BJ (cell line): ENCODE data around the gene PLBD2. TPM values are rescaled to one million over a fixed set of nuclear protein-coding genes. Genes with fewer than 3 reads are reported as not detected.

Experiments
- CTCF ChIA-PET: fragments of 350-600 bp; formaldehyde crosslinking; extraction: SDS; loops from one replicate; lab custom pipeline; 2021; ENCODE audit warnings: antibody characterized with exemption, inconsistent platforms; lab: Yijun Ruan, JAX
- POLR2A ChIA-PET: fragments of 300-600 bp; sonication (Branson Sonifier 250); formaldehyde crosslinking; extraction: SDS; loops from one replicate; lab custom pipeline; 2021; ENCODE audit warnings: antibody characterized with exemption; lab: Charles Lee
- DNase-seq: peaks from one replicate; pipeline ENCODE4 v3.0.0-alpha.2; 2011; ENCODE audit warnings: low read depth
- H3K27me3 ChIP-seq: 2 replicates; pipeline ENCODE4 v1.6.0; 2011; ENCODE audit warnings: low read length; ENCODE audit not compliant: control insufficient read depth, insufficient read depth
- H3K36me3 ChIP-seq: 2 replicates; pipeline ENCODE4 v1.5.1; 2011; ENCODE audit warnings: low read length; ENCODE audit not compliant: control insufficient read depth, insufficient read depth
- H3K4me3 ChIP-seq: 2 replicates; pipeline ENCODE4 v1.5.1; 2011; ENCODE audit warnings: low read depth, mild to moderate bottlenecking, control low read depth, low read length
- CTCF ChIP-seq: IDR thresholded peaks from 2 replicates; pipeline ENCODE4 v1.5.1; 2011; ENCODE audit warnings: low read depth, mild to moderate bottlenecking, control low read depth, inconsistent platforms, low read length, moderate library complexity; ENCODE audit not compliant: insufficient read depth
- polyA plus RNA-seq: library from polyadenylated mRNA; depleted of rRNA; stranded (reverse); fragments of >200 nt; gene quantifications from 2 replicates; pipeline ENCODE4 v1.2.3, GENCODE V29; 2011

PLBD2 gene
- polyA plus RNA-seq, 1 experiment = 30.9 TPM

DNA sequence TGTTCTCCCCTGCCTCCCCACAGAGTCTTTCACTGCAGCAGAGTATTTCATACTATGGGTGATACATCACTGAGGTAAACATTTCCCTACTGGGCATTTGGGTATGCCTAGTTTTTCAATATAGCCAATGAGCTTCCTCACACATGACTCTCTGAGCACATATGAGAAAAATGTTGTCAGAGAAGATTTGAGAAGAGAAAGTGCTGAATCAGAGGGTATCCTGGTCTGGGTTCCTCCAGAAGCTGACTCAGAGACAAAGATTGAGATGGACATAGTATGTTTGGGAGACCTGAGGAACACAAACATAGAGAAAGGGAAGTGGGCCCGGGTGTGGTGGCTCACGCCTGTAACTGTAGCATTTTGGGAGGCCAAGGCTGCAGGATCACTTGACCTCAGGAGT is 36.0 kb upstream of the PLBD2 start:
- Histone ChIP-seq H3K4me3 (no peak overlapping the region), H3K36me3 (peaks cover 17% of the 10 kb centered on the region), H3K27me3 (no peaks in the 10 kb centered on the region)
- DNase-seq = peak; percentile 32
- TF ChIP-seq CTCF = no peak
- POLR2A ChIA-PET = no interaction called here
- CTCF ChIA-PET = interaction anchor here (3.2 kb wide), 1 partner anchor 103 kb away, joined by 9 read pairs; no protein-coding TSS in a partner anchor

GRCh38 chr12:113325916-113326315 is 32.5 kb upstream of the PLBD2 start:
- peak; percentile 78 for DNase-seq
- POLR2A ChIA-PET = no interaction called here
- no peaks in the 10 kb centered on the region for H3K27me3 ChIP-seq
- H3K4me3 ChIP-seq = no peak overlapping the region
- TF ChIP-seq CTCF = no peak
- CTCF ChIA-PET = interaction anchor here (1.5 kb wide), 1 partner anchor 99 kb away, joined by 4 read pairs; no protein-coding TSS in a partner anchor
- peaks cover 6% of the 10 kb centered on the region for H3K36me3 ChIP-seq

DNA sequence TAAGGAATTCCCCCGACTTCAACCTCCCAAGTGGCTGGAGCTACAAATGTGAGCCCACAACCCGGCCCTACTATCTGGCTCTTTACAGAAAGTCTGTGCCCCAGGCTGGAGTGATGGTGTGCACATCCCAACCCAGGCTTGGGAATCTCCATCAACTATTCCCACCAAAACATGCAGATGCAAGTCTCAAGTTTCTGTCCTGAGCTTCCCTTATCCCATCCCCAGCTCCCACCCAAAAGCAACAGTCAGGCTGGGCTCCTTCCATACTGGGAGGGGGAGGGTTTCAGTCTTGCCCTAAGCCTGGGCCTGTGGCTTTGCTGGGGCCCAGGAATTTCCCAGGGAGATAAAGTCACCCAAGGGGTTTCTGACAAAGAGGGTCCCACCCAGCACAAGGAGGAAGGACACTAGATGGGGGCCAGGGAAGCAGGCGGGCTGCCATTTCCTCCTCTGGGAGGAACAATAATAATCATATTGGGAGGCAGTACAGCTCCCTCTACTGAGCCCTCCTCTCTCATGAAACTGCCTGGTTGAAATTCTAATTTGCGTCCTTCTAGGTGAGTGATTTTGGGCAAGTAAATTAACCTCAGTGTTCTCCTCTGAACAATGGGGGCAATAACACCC is 31.5 kb upstream of the PLBD2 start:
- Histone ChIP-seq H3K36me3 (peaks cover 5% of the 10 kb centered on the region), H3K27me3 (no peaks in the 10 kb centered on the region), H3K4me3 (no peak overlapping the region)
- no peak for DNase-seq
- TF ChIP-seq CTCF = 0 out of 2 replicates have a peak, but pooled peaks have one; percentile 5
- ChIA-PET CTCF (interaction anchor here (1.1 to 1.5 kb wide), 2 partner anchors 95 to 98 kb away, joined by 3 to 4 read pairs; partner anchors contain the start of gene SDSL), POLR2A (no interaction called here)

DNA sequence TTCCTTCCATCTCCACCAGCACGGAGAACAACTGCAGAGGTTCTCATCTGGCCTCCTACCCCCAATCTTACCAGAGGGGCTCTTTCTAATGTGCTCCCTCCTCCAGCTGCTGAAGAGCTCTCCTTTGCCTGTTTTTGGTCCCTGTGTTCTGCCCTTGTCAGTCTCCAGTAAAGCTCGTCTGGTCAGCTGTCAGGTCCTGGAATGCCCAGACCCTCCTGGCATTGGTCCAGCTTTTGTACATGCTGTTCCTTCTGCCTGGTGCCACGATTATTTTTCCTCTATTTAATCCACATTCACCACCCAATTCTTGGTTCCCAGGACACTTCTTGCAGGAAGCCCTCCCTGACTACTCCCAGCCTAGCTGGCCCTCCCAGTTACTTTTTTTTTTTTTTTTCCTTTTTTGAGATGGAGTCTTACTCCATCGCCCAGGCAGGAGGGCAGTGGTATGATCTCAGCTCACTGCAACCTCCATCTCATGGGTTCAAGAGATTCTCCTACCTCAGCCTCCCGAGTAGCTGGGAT is 30.0 kb upstream of the PLBD2 start:
- Histone ChIP-seq H3K27me3 (no peaks in the 10 kb centered on the region), H3K4me3 (no peak overlapping the region), H3K36me3 (peaks cover 5% of the 10 kb centered on the region)
- CTCF ChIA-PET = interaction anchor here (0.6 kb wide), 1 partner anchor 444 kb away, joined by 3 read pairs; no protein-coding TSS in a partner anchor
- no peak for DNase-seq
- no peak for TF ChIP-seq CTCF
- POLR2A ChIA-PET = no interaction called here

GRCh38 chr12:113329022-113329790 is 29.2 kb upstream of the PLBD2 start:
- DNase-seq = no peak
- H3K36me3 ChIP-seq = peaks cover 5% of the 10 kb centered on the region
- no peak for TF ChIP-seq CTCF
- ChIA-PET POLR2A (no interaction called here), CTCF (no interaction called here)
- H3K27me3 ChIP-seq = no peaks in the 10 kb centered on the region
- H3K4me3 ChIP-seq = no peak overlapping the region
